Spinal cord (tissue), 10 donors: ENCODE results near the gene RHOJ. TPM values are rescaled to one million over a fixed set of nuclear protein-coding genes. Genes with fewer than 3 reads are reported as not detected.

ENCODE experiments used
- DNase-seq, 6 donors: peaks; one replicate each; pipeline versions ENCODE4 v3.0.0 to v3.0.0-alpha.2; 2013 to 2015; ENCODE audit warnings: low spot score in 6 of 6, low read depth in 4 of 6
- H3K27ac ChIP-seq: one replicate; pipeline ENCODE4 v1.5.1; 2013; ENCODE audit warnings: low read depth, low read length, control low read depth
- H3K27me3 ChIP-seq: one replicate; pipeline ENCODE4 v1.6.1; 2013; ENCODE audit warnings: low read length; ENCODE audit not compliant: control insufficient read depth, insufficient read depth
- H3K36me3 ChIP-seq: one replicate; pipeline ENCODE4 v1.6.1; 2013; ENCODE audit warnings: low read length; ENCODE audit not compliant: control insufficient read depth, insufficient read depth
- H3K4me1 ChIP-seq: one replicate; pipeline ENCODE4 v1.6.1; 2013; ENCODE audit warnings: low read length; ENCODE audit not compliant: control insufficient read depth, insufficient read depth
- H3K4me3 ChIP-seq: one replicate; pipeline ENCODE4 v1.5.1; 2013; ENCODE audit warnings: low read depth, low read length, control low read depth
- H3K9me3 ChIP-seq: one replicate; pipeline ENCODE4 v1.6.1; 2013; ENCODE audit warnings: low read length; ENCODE audit not compliant: control insufficient read depth, insufficient read depth
- WGBS: methylation state at CpG from one replicate; pipeline ENCODE4 v1.1.5; 2013; ENCODE audit warnings: missing lambda C conversion rate; ENCODE audit not compliant: insufficient coverage; 5-methylcytosine and 5-hydroxymethylcytosine counted together
- polyA plus RNA-seq, 2 donors: library from polyadenylated mRNA; unstranded; fragments of 120-200 nt; gene quantifications; one replicate each; pipeline ENCODE4 v1.2.1, GENCODE V29; 2013; ENCODE audit not compliant: insufficient read length in 2 of 2
- total RNA-seq, 2 donors: library from RNA; depleted of rRNA in 1 of 2; stranded (reverse); fragments of 120-200 nt in 1 of 2; fragments of >200 nt in 1 of 2; gene quantifications; one replicate each; pipeline versions ENCODE4 v1.2.3 to v1.2.4, GENCODE V29; 2013 to 2014
- donor health status: healthy.

RHOJ gene
- total and polyA plus RNA-seq, 4 donors = 11.9 to 29.6 (median 21.9) TPM

DNA sequence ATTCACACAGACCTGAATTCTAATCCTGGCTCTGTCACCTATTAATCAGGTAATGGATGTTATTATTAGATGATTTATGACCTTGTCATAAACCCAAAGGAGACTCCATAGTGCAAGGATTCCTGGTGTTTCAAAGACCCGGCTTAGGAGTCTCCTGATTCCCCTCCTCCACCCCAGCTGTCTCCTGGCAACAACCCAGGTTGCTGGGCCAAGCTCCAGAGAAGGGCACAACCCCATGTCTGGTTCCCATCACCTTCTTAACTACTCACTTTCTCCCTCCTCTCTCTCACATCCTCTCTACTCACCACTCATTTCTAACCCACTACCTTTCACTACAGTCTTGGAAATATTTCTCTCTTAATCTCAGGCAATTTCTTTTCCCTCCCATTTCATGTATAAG, 41.6 kb downstream of the RHOJ start:
- H3K9me3 ChIP-seq = no peaks in the 10 kb centered on the region
- WGBS = 22% methylated on average over 1 of the region's 1 CpG
- no peaks in the 10 kb centered on the region for H3K4me1 ChIP-seq
- H3K4me3 ChIP-seq = no peak overlapping the region
- no peaks in the 10 kb centered on the region for H3K27me3 ChIP-seq
- no peaks in the 10 kb centered on the region for H3K36me3 ChIP-seq
- H3K27ac ChIP-seq = no peak overlapping the region
- peak in 2 of 6 donors; percentile 23 to 25 for DNase-seq

DNA sequence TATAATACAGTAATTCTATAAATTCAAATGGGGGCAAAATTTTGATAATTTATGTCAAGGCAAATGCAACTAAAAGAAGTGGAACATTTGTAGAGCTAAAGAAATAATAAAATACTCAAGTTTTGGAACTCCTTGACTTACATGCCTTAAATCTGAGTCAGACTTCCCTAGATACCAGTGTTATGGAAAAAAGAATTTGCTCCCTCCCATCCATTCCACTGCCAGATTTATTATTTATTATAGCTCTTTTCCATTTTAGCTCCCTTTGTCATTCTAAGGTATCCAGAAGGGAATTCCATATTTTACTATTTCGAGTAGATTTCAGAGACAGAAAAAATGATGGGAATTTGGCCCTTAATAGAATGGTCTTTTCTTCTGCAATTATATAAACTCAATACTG, 44.0 kb downstream of the RHOJ start:
- no peak for DNase-seq
- H3K9me3 ChIP-seq = no peaks in the 10 kb centered on the region
- no peak overlapping the region for H3K4me3 ChIP-seq
- H3K4me1 ChIP-seq = no peaks in the 10 kb centered on the region
- peak overlapping the region; percentile 49 for H3K27ac ChIP-seq
- no peaks in the 10 kb centered on the region for H3K27me3 ChIP-seq
- no peaks in the 10 kb centered on the region for H3K36me3 ChIP-seq
- no CpG with 5 or more reads among the region's 1 CpG for WGBS

DNA sequence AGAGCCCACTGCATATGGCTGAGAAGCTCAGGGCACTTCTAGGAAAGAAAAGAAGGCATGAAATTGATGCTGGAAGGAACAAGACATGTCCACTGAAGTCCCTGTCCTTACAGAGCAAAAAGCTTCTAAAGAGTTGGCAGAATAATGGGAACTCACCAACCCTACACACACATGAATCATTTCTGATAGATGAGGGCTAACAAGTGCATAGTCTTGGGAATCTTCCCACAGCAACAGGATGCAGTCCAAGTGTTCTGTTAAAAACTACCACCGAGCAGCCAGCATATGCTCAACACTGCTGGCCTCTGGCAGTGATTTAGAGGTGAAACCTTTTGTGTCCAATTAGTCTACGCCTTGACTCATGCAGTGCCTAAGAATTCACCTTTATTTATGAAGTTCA, 44.8 kb downstream of the RHOJ start:
- Histone ChIP-seq H3K4me3 (no peak overlapping the region), H3K36me3 (no peaks in the 10 kb centered on the region), H3K27me3 (no peaks in the 10 kb centered on the region), H3K4me1 (peaks cover 4% of the 10 kb centered on the region), H3K9me3 (no peaks in the 10 kb centered on the region), H3K27ac (peak overlapping the region; percentile 49)
- WGBS = 14% methylated on average over 1 of the region's 2 CpGs
- DNase-seq = peak in 4 of 6 donors; percentile 24 to 72 (median 51)

DNA sequence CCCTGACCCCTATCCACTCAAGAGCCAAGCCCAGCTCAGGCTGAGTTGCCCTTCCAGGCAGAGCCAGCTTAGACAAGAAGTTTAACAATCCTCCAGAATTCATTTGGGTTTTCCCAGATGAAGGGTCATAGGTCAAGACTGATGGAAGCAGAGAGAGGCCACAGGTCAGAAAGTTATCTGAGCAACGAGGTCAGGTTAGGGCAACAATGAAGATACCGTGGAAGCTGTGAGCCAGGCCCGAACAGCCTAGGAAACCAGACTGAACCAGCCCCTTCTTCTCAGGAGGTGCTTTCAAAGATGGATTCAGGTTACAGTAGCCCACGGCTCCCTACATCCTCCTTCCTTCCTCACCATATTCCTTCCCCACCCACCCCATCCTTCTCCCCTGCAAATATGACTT, 53.1 kb downstream of the RHOJ start:
- peaks cover 17% of the 10 kb centered on the region for H3K4me1 ChIP-seq
- WGBS = 67% methylated on average over 4 of the region's 4 CpGs

DNA sequence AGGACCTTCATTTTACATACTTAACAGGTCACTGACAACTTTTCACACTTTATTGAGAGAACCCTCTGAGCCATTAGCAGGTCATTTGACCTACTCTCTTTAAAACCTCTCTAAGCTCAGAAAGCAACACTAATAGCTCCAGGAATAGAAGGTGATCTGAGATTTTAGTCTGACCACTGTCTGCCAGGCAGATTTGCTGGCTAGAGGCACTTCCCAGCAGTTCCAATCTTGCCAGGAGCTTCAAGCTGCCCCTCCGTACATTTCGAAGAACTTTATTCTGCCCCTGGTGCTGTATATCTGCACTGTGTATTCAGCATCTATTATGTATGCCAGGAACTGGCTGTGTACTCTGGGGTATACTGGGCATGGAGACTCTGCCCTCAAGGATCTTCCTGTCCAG, 58.2 kb downstream of the RHOJ start:
- Histone ChIP-seq H3K9me3 (peaks cover 5% of the 10 kb centered on the region), H3K4me3 (no peak overlapping the region), H3K36me3 (no peaks in the 10 kb centered on the region), H3K27ac (no peak overlapping the region), H3K27me3 (no peaks in the 10 kb centered on the region), H3K4me1 (no peaks in the 10 kb centered on the region)
- no peak for DNase-seq
- WGBS = 100% methylated on average over 1 of the region's 2 CpGs

More for the DNA sequence above, 53.1 kb downstream of the RHOJ start:
- H3K27ac ChIP-seq = no peak overlapping the region
- H3K9me3 ChIP-seq = no peaks in the 10 kb centered on the region
- H3K27me3 ChIP-seq = no peaks in the 10 kb centered on the region
- no peaks in the 10 kb centered on the region for H3K36me3 ChIP-seq
- H3K4me3 ChIP-seq = no peak overlapping the region
- DNase-seq = no peak

DNA sequence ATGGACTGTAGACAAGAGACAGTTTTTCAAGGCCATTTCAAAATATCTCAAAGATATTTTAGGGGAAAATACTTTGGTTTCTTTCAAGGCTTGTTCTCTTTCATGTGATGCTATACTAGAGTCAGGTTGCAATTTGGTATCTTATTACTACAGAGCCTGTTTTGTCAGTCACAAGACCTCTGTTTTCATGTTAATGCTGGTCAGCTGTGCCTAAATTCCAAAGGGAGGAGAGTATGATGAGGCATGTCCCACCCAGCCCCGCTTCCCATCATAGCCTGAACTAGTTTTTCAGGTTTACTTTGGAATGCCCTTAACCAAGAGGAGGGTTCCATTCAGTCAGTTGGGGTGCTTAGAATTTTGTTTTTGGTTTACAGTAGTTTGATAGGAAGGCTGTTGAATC, 61.9 kb downstream of the RHOJ start:
- Histone ChIP-seq H3K27ac (peak overlapping the region; percentile 37), H3K4me1 (no peaks in the 10 kb centered on the region), H3K4me3 (no peak overlapping the region), H3K27me3 (no peaks in the 10 kb centered on the region), H3K36me3 (no peaks in the 10 kb centered on the region), H3K9me3 (peaks cover 5% of the 10 kb centered on the region)
- DNase-seq = no peak
- no CpG with 5 or more reads among the region's 1 CpG for WGBS

DNA sequence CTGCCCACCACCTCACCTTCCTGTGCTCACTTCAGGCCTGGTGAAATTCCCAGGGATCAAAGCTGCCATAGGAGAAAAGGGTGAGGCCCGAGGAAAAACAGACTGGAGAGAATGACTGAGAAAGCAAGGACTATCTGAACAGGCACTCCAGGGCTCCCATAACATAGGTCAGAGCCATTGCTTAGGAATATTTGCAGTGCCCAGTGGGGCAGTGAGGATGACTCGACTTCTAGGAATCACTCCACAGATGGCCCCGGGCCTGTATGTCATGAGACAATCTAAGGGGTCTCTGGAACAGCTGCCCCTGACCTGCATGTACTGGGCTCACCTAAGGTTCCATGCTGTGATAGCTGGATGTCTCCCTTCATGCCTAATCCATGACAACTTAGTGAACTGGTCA, 62.9 kb downstream of the RHOJ start:
- 96% methylated on average over 3 of the region's 3 CpGs for WGBS
- H3K27me3 ChIP-seq = no peaks in the 10 kb centered on the region
- no peaks in the 10 kb centered on the region for H3K4me1 ChIP-seq
- H3K27ac ChIP-seq = peak overlapping the region; percentile 12
- H3K36me3 ChIP-seq = no peaks in the 10 kb centered on the region
- no peak for DNase-seq
- no peak overlapping the region for H3K4me3 ChIP-seq
- peaks cover 5% of the 10 kb centered on the region for H3K9me3 ChIP-seq

DNA sequence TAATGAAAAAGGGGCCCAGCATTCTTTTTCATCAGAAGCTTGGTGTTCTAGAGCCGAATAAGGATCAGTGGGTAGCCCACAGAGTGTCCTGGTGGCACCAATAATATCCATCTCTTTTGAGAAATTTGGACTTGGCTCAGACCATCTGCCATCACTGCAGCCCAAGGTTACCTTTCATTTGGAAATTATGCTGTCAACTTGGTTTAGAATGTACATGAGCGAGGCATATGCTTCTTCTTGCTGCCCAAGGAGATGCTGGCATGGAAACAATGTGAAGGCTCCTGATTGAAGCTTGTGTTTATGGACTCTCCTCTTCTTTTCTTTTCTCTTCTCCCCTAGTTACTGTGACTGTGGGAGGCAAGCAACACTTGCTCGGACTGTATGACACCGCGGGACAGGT, 64.5 kb downstream of the RHOJ start:
- peak in 1 of 6 donors; percentile 42 for DNase-seq
- 56% methylated on average over 1 of the region's 5 CpGs for WGBS

DNA sequence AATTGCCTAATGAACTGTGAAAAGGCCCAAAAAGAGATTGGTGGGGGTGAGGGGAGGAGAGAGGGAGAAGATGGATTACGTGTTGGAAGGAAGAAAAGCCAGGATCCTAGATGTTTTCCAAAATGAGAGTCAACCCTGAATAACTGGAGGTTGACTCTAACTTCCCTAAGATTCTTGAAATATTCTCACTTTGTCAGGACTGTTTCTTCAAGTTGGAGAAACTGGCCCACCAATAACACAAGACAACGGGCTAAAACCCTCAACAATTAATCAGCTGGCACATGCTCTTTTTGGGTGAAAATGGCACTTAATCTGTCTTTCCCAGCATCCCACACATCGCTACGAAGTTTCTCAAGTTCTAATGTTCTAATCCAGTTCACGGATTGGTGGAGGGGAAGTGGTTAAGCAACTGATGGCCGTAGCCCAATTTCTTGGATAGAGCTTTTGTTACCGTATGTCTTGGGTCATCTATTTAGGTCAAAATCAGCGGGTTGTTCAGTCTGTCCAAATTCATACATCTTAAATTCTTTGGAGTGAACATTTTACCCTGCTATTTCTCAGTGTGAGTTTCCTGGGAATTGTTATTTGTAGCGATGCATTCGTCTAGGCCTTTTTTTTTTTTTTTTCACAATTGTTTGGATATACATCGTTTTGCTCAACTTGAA, 65.5 kb downstream of the RHOJ start:
- DNase-seq = peak in 1 of 6 donors; percentile 48
- H3K27ac ChIP-seq = peak overlapping the region; percentile 0

More for the DNA sequence above, 64.5 kb downstream of the RHOJ start:
- Histone ChIP-seq H3K4me3 (no peak overlapping the region), H3K36me3 (no peaks in the 10 kb centered on the region), H3K27me3 (no peaks in the 10 kb centered on the region), H3K9me3 (peaks cover 5% of the 10 kb centered on the region), H3K4me1 (peaks cover 5% of the 10 kb centered on the region), H3K27ac (no peak overlapping the region)

DNA sequence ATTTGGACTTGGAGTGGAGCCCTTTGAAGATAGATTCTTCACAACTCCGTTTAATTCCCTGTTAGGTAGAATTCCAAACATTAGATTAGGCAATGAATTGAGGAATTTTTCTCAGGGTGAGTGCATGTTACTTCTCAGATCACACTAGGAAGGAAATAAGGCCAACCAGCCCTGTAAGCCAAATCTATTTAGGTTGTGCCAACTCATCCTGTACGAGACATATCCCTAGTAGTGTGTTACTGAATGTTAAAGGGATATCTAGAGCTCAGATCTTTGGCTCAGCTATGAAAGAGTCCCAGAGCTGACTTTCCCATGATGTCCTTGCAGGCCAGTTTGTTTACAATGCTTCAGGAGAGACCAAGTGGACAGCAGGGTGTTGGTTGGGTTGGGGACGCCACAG, 68.9 kb downstream of the RHOJ start:
- WGBS = 85% methylated on average over 2 of the region's 3 CpGs
- no peak overlapping the region for H3K4me3 ChIP-seq
- H3K27ac ChIP-seq = no peak overlapping the region
- H3K27me3 ChIP-seq = no peaks in the 10 kb centered on the region
- no peak for DNase-seq
- H3K4me1 ChIP-seq = peaks cover 9% of the 10 kb centered on the region
- no peaks in the 10 kb centered on the region for H3K9me3 ChIP-seq
- no peaks in the 10 kb centered on the region for H3K36me3 ChIP-seq

More for the DNA sequence above, 65.5 kb downstream of the RHOJ start:
- H3K27me3 ChIP-seq = no peaks in the 10 kb centered on the region
- no peak overlapping the region for H3K4me3 ChIP-seq
- no peaks in the 10 kb centered on the region for H3K36me3 ChIP-seq
- WGBS = 100% methylated on average over 1 of the region's 11 CpGs
- peaks cover 5% of the 10 kb centered on the region for H3K9me3 ChIP-seq
- H3K4me1 ChIP-seq = peaks cover 9% of the 10 kb centered on the region
